Body of pancreas (tissue), 4 donors: ENCODE measurements around the gene AVL9. TPM values are rescaled to one million over a fixed set of nuclear protein-coding genes. Genes with fewer than 3 reads are reported as not detected.

Experiments
- ATAC-seq: fragments of 150-250 bp; one replicate; pipeline ENCODE4 v1.9.1; 2016
- DNase-seq, 4 donors: peaks; one replicate each; pipeline ENCODE4 v3.0.0-alpha.2; 2019
- H3K27ac ChIP-seq, 4 donors: fragments of 200-600 bp; sonication (generic); 1 replicate in 3 of 4; 2 replicates in 1 of 4; pipeline versions ENCODE4 v1.5.1 to v1.6.1; 2016 to 2019; ENCODE audit warnings: mild to moderate bottlenecking in 1 of 4, mixed read lengths in 1 of 4, moderate library complexity in 1 of 4
- H3K27me3 ChIP-seq, 2 donors: fragments of 200-600 bp; sonication (generic); one replicate each; pipeline ENCODE4 v1.6.0; 2016; ENCODE audit warnings: mild to moderate bottlenecking in 1 of 2
- H3K36me3 ChIP-seq, 2 donors: fragments of 200-600 bp; sonication (generic); replicated peaks in 1 of 2; 2 replicates each; pipeline ENCODE4 v1.5.1; 2016; ENCODE audit warnings: low read depth in 2 of 2; ENCODE audit not compliant: insufficient read depth in 1 of 2
- H3K4me1 ChIP-seq: fragments of 200-600 bp; sonication (generic); one replicate; pipeline ENCODE4 v1.6.0; 2016
- H3K4me3 ChIP-seq, 2 donors: fragments of 200-600 bp; sonication (generic); 1 replicate in 1 of 2; 2 replicates in 1 of 2; pipeline ENCODE4 v1.5.1; 2016 to 2019
- H3K9me3 ChIP-seq, 3 donors: fragments of 200-600 bp; sonication (generic); 1 replicate in 2 of 3; 2 replicates in 1 of 3; pipeline ENCODE4 v1.5.1; 2016
- CTCF ChIP-seq, 7 experiments: fragments of 450-650 bp in 4 of 7; fragments of 200-600 bp in 3 of 7; sonication (generic) in 3 of 7; IDR thresholded peaks; one replicate each; pipeline ENCODE4 v1.5.1; 2016 to 2019; ENCODE audit warnings: antibody characterized with exemption in 7 of 7
- POLR2A ChIP-seq, 3 donors: fragments of 450-650 bp; IDR thresholded peaks; one replicate each; pipeline ENCODE4 v1.6.1; 2016; ENCODE audit warnings: antibody characterized with exemption in 3 of 3, mild to moderate bottlenecking in 2 of 3
- WGBS, 2 donors: methylation state at CpG; one replicate each; pipeline ENCODE4 v1.1.5; 2017; 5-methylcytosine and 5-hydroxymethylcytosine counted together
- intact Hi-C: fragments of 100-400 bp; cut with DNase I; formaldehyde crosslinking; loops from one replicate; pipeline ENCODE4 v1.15.1; 2023
- total RNA-seq, 2 donors: library from RNA; depleted of rRNA; stranded (reverse); fragments of >200 nt; gene quantifications; one replicate each; pipeline ENCODE4 v1.1.0, GENCODE V29; 2016

Gene AVL9
- total RNA-seq, 2 donors from 2014 or later = 15.3 to 19.8 TPM

GRCh38 chr7:32539919-32540531 is 44.7 kb downstream of the AVL9 start:
- no peak overlapping the region for H3K4me3 ChIP-seq

GRCh38 chr7:32542595-32542994 is 47.3 kb downstream of the AVL9 start:
- no peak overlapping the region for H3K4me3 ChIP-seq
- no peaks in the 10 kb centered on the region for H3K4me1 ChIP-seq
- DNase-seq (no peak), ATAC-seq (no peak)
- H3K36me3 ChIP-seq = peaks cover 0 to 2% of the 10 kb centered on the region in 2 donors
- H3K27ac ChIP-seq = no peak overlapping the region
- TF ChIP-seq CTCF (IDR thresholded peaks at IDR 0.05) = no peak
- no peak for TF ChIP-seq POLR2A (IDR thresholded peaks at IDR 0.05)
- intact Hi-C loops = no loop called here
- 93% methylated on average over 2 of the region's 2 CpGs for WGBS, 2 donors
- H3K9me3 ChIP-seq = no peaks in the 10 kb centered on the region
- no peaks in the 10 kb centered on the region for H3K27me3 ChIP-seq

More at GRCh38 chr7:32539919-32540531, 44.7 kb downstream of the AVL9 start:
- ATAC-seq (no peak), DNase-seq (no peak)
- Histone ChIP-seq H3K27me3 (no peaks in the 10 kb centered on the region), H3K36me3 (peaks cover 0 to 2% of the 10 kb centered on the region in 2 donors), H3K9me3 (no peaks in the 10 kb centered on the region), H3K27ac (no peak overlapping the region), H3K4me1 (peaks cover 4% of the 10 kb centered on the region)
- 73 to 80% methylated on average over 4 of the region's 4 CpGs for WGBS, 2 donors
- intact Hi-C loops = no loop called here
- TF ChIP-seq CTCF (IDR thresholded peaks at IDR 0.05) = no peak
- TF ChIP-seq POLR2A (IDR thresholded peaks at IDR 0.05) = no peak

- Histone ChIP-seq H3K36me3 (peaks cover 0 to 6% of the 10 kb centered on the region in 2 donors), H3K4me1 (no peaks in the 10 kb centered on the region), H3K9me3 (no peaks in the 10 kb centered on the region), H3K27me3 (no peaks in the 10 kb centered on the region), H3K4me3 (no peak overlapping the region), H3K27ac (no peak overlapping the region)
- WGBS, 2 donors = 92 to 95% methylated on average over 4 of the region's 4 CpGs
- intact Hi-C loops = no loop called here
- DNase-seq (no peak), ATAC-seq (no peak)
- TF ChIP-seq CTCF (IDR thresholded peaks at IDR 0.05) (no peak), POLR2A (IDR thresholded peaks at IDR 0.05) (no peak)
Measured at GRCh38 chr7:32559480-32559879, 64.2 kb downstream of the AVL9 start.

- Histone ChIP-seq H3K4me1 (no peaks in the 10 kb centered on the region), H3K27ac (no peak overlapping the region), H3K36me3 (peaks cover 0 to 6% of the 10 kb centered on the region in 2 donors), H3K9me3 (no peaks in the 10 kb centered on the region), H3K27me3 (no peaks in the 10 kb centered on the region), H3K4me3 (no peak overlapping the region)
- TF ChIP-seq CTCF (IDR thresholded peaks at IDR 0.05) (no peak), POLR2A (IDR thresholded peaks at IDR 0.05) (no peak)
- DNase-seq = no peak
- WGBS, 2 donors = 97 to 100% methylated on average over 2 of the region's 2 CpGs
- intact Hi-C loops = no loop called here
- ATAC-seq = no peak
Measured at GRCh38 chr7:32560075-32560474, 64.8 kb downstream of the AVL9 start.

- 95 to 98% methylated on average over 2 of the region's 2 CpGs for WGBS, 2 donors
Measured at GRCh38 chr7:32561613-32562012, 66.3 kb downstream of the AVL9 start.

More at GRCh38 chr7:32561613-32562012, 66.3 kb downstream of the AVL9 start:
- intact Hi-C loops = no loop called here
- H3K4me3 ChIP-seq = no peak overlapping the region
- H3K9me3 ChIP-seq = no peaks in the 10 kb centered on the region
- no peak overlapping the region for H3K27ac ChIP-seq
- H3K36me3 ChIP-seq = peaks cover 0 to 3% of the 10 kb centered on the region in 2 donors
- TF ChIP-seq CTCF (IDR thresholded peaks at IDR 0.05) = no peak
- no peak for TF ChIP-seq POLR2A (IDR thresholded peaks at IDR 0.05)
- ATAC-seq (no peak), DNase-seq (no peak)
- no peaks in the 10 kb centered on the region for H3K27me3 ChIP-seq
- no peaks in the 10 kb centered on the region for H3K4me1 ChIP-seq
